Peyer's patch (tissue), 4 donors: ENCODE results near the gene SCLY. TPM values are rescaled to one million over a fixed set of nuclear protein-coding genes. Genes with fewer than 3 reads are reported as not detected.
"Not testable (repeated sequence)": the region's sequence is repeated elsewhere in the genome, so short reads cannot be mapped to it uniquely, and the experiment has no call there.

ENCODE experiments used
- DNase-seq, 3 donors: peaks; one replicate each; pipeline ENCODE4 v3.0.0-alpha.2; 2017 to 2019
- H3K27ac ChIP-seq, 4 donors: fragments of 200-600 bp; sonication (generic); one replicate each; pipeline ENCODE4 v1.5.1; 2016 to 2019
- H3K27me3 ChIP-seq, 2 donors: fragments of 200-600 bp; sonication (generic); one replicate each; pipeline ENCODE4 v1.5.1; 2019
- H3K36me3 ChIP-seq, 3 donors: fragments of 200-600 bp; sonication (generic); one replicate each; pipeline ENCODE4 v1.5.1; 2016 to 2019
- H3K4me1 ChIP-seq, 4 donors: fragments of 200-600 bp; sonication (generic); one replicate each; pipeline ENCODE4 v1.5.1; 2016 to 2019
- H3K4me3 ChIP-seq, 4 donors: fragments of 200-600 bp; sonication (generic); 1 replicate in 3 of 4; 2 replicates in 1 of 4; pipeline ENCODE4 v1.5.1; 2016 to 2019; ENCODE audit warnings: mild to moderate bottlenecking in 1 of 4
- H3K9me3 ChIP-seq, 4 donors: fragments of 200-600 bp; sonication (generic); one replicate each; pipeline ENCODE4 v1.5.1; 2016 to 2019; ENCODE audit warnings: mild to moderate bottlenecking in 1 of 4
- CTCF ChIP-seq, 6 experiments: fragments of 450-650 bp in 4 of 6; fragments of 200-600 bp in 2 of 6; sonication (generic) in 1 of 6; IDR thresholded peaks; one replicate each; pipeline ENCODE4 v1.5.1; 2017 to 2019; ENCODE audit warnings: antibody characterized with exemption in 6 of 6, mild to moderate bottlenecking in 3 of 6, moderate library complexity in 1 of 6
- POLR2A ChIP-seq, 2 donors: fragments of 450-650 bp; IDR thresholded peaks; one replicate each; pipeline ENCODE4 v1.5.1; 2017; ENCODE audit warnings: antibody characterized with exemption in 2 of 2, mild to moderate bottlenecking in 2 of 2, moderate library complexity in 2 of 2
- total RNA-seq, 4 donors: library from RNA; depleted of rRNA; stranded (reverse); fragments of >200 nt; gene quantifications; one replicate each; pipeline ENCODE4 v1.1.0, GENCODE V29; 2016

SCLY gene
- total RNA-seq, 4 donors from 2014 or later = 13.2 to 45.2 (median 24.2) TPM

DNA sequence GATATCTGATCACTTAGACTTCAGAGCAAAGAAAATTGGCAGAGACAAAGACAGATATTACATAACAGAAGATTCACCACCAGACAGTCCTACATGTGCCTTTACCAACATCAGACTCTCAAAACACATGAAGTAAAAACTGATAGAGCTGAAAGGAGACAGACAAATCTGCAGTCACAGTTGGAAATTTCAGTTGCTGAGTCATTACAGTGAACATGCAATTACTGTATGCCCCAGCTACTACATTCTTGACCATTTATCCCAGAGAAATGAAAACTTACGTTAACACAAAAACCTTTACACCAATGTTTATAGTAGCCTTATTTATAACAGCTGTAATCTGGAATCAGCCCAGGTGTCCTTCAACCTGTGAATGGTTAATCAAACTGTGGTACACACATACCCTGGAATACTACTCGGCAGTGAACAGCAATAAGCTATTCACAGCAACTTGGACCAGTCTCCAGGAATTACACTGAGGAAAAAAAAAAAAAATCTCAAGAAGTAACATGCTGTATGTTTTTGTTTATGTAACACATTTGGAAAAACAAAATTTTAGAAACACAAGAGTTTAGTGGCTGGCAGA lies 7.5 kb upstream of the SCLY start:
- Histone ChIP-seq H3K27ac (no peak overlapping the region), H3K4me1 (no peaks in the 10 kb centered on the region), H3K9me3 (no peaks in the 10 kb centered on the region), H3K27me3 (no peaks in the 10 kb centered on the region), H3K4me3 (no peak overlapping the region), H3K36me3 (no peaks in the 10 kb centered on the region)
- TF ChIP-seq POLR2A (IDR thresholded peaks at IDR 0.05) = no peak
- no peak for TF ChIP-seq CTCF (IDR thresholded peaks at IDR 0.05)
- no peak for DNase-seq

DNA sequence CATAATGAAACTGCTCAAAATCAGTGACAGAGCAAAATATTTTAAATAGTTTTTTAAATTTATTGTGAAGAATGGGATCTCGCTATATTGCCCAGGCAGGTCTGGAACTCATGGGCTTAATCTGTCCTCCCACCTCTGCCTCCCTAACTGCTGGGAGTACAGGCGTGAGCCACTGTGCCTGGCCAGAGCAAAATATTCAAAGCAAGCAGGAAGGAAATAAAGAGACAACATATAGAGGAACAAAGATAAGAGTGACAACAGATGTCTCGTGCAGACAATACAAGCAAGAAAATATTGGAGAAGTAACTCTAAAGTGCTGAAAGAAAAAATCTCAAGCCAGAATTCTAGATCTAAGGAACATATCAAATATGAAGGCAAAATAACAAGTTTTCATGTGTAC lies 5.0 kb upstream of the SCLY start:
- no peak overlapping the region for H3K27ac ChIP-seq
- peaks cover 0 to 5% (median 0%) of the 10 kb centered on the region in 4 donors for H3K4me1 ChIP-seq
- TF ChIP-seq POLR2A (IDR thresholded peaks at IDR 0.05) (no peak), CTCF (IDR thresholded peaks at IDR 0.05) (no peak)
- H3K36me3 ChIP-seq = no peaks in the 10 kb centered on the region
- H3K4me3 ChIP-seq = no peak overlapping the region
- DNase-seq = no peak
- H3K27me3 ChIP-seq = no peaks in the 10 kb centered on the region
- H3K9me3 ChIP-seq = no peaks in the 10 kb centered on the region

- not testable (repeated sequence) for DNase-seq, H3K4me3 ChIP-seq, H3K36me3 ChIP-seq, H3K27me3 ChIP-seq, H3K9me3 ChIP-seq, H3K27ac ChIP-seq
- peaks cover 0 to 18% (median 9%) of the 10 kb centered on the region in 4 donors for H3K4me1 ChIP-seq
These were observed 2.9 kb upstream of the SCLY start for GRCh38 chr2:238057696-238058575.

GRCh38 chr2:238059505-238059904 lies 1.3 kb upstream of the SCLY start:
- no peak for DNase-seq
- Histone ChIP-seq H3K27me3 (no peaks in the 10 kb centered on the region), H3K9me3 (no peaks in the 10 kb centered on the region), H3K27ac (no peak overlapping the region), H3K4me1 (peaks cover 0 to 29% (median 9%) of the 10 kb centered on the region in 4 donors), H3K36me3 (no peaks in the 10 kb centered on the region), H3K4me3 (peak overlapping the region in 1 of 4 donors; percentile 90)
- TF ChIP-seq POLR2A (IDR thresholded peaks at IDR 0.05) = no peak
- no peak for TF ChIP-seq CTCF (IDR thresholded peaks at IDR 0.05)

DNA sequence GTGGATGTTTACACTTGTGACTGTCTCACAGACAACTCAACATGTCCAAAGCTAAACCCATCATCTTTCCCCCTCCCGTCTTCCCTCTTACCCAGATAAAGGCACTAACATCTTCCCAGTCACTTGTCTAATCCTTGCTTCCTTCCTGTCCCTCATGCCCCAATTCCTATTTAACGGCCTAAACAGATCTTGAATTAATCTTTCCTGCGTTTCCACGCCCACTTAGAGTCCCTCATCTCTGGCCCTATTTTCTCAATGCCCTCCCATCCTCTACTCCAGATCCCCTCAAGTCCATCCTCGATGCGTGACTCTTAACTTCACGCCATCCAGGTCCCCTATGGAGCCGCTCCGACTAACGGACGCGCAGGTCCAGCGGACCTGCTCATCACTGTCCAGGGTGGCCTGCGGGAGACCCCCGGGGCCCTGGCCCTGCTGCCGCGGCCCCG lies 682 bp upstream of the SCLY start:
- peak overlapping the region; percentile 84 to 91 (median 86) for H3K27ac ChIP-seq
- H3K27me3 ChIP-seq = no peaks in the 10 kb centered on the region
- H3K36me3 ChIP-seq = no peaks in the 10 kb centered on the region
- H3K9me3 ChIP-seq = no peaks in the 10 kb centered on the region
- no peak for DNase-seq
- TF ChIP-seq POLR2A (IDR thresholded peaks at IDR 0.05) = no peak
- TF ChIP-seq CTCF (IDR thresholded peaks at IDR 0.05) = no peak
- H3K4me3 ChIP-seq = peak overlapping the region; percentile 67 to 90 (median 82)
- H3K4me1 ChIP-seq = peaks cover 0 to 29% (median 9%) of the 10 kb centered on the region in 4 donors
